ENCODE measurements around the gene CAMK4. TPM values are rescaled to one million over a fixed set of nuclear protein-coding genes. Genes with fewer than 3 reads are reported as not detected.

Gene CAMK4
- total RNA-seq, 1 donor from 2014 or later, result 1.2 TPM

GRCh38 chr5:111284825-111285224 lies 60.6 kb downstream of the CAMK4 start:
- DNase-seq (ENCODE audit: extremely low spot score, unreplicated experiment), result no peak
- no peaks in the 10 kb centered on the region for H3K4me1 Mint-ChIP-seq (ENCODE audit: unreplicated experiment)
- peaks cover 29% of the 10 kb centered on the region for H3K27me3 Mint-ChIP-seq (ENCODE audit: unreplicated experiment)
- H3K4me3 Mint-ChIP-seq (ENCODE audit: unreplicated experiment), result no peak overlapping the region
- no peaks in the 10 kb centered on the region for H3K9me3 Mint-ChIP-seq (ENCODE audit: unreplicated experiment)
- no peaks in the 10 kb centered on the region for H3K36me3 Mint-ChIP-seq (ENCODE audit: unreplicated experiment)
- no peak overlapping the region for H3K27ac Mint-ChIP-seq (ENCODE audit: unreplicated experiment)
- TF ChIP-seq CTCF (IDR thresholded peaks at IDR 0.05), result no peak

GRCh38 chr5:111294551-111294950 lies 70.4 kb downstream of the CAMK4 start:
- no peak overlapping the region for H3K27ac Mint-ChIP-seq (ENCODE audit: unreplicated experiment)
- no peak for DNase-seq (ENCODE audit: extremely low spot score, unreplicated experiment)
- H3K4me3 Mint-ChIP-seq (ENCODE audit: unreplicated experiment), result no peak overlapping the region
- peaks cover 11% of the 10 kb centered on the region for H3K27me3 Mint-ChIP-seq (ENCODE audit: unreplicated experiment)
- H3K9me3 Mint-ChIP-seq (ENCODE audit: unreplicated experiment), result no peaks in the 10 kb centered on the region
- H3K36me3 Mint-ChIP-seq (ENCODE audit: unreplicated experiment), result no peaks in the 10 kb centered on the region
- no peaks in the 10 kb centered on the region for H3K4me1 Mint-ChIP-seq (ENCODE audit: unreplicated experiment)
- no peak for TF ChIP-seq CTCF (IDR thresholded peaks at IDR 0.05)

GRCh38 chr5:111295649-111296048 lies 71.5 kb downstream of the CAMK4 start:
- H3K4me3 Mint-ChIP-seq (ENCODE audit: unreplicated experiment), result no peak overlapping the region

GRCh38 chr5:111296570-111296969 lies 72.4 kb downstream of the CAMK4 start:
- DNase-seq (ENCODE audit: extremely low spot score, unreplicated experiment), result no peak
- Mint-ChIP-seq H3K4me3 (ENCODE audit: unreplicated experiment) (no peak overlapping the region), H3K9me3 (ENCODE audit: unreplicated experiment) (no peaks in the 10 kb centered on the region), H3K27ac (ENCODE audit: unreplicated experiment) (no peak overlapping the region), H3K4me1 (ENCODE audit: unreplicated experiment) (no peaks in the 10 kb centered on the region), H3K36me3 (ENCODE audit: unreplicated experiment) (no peaks in the 10 kb centered on the region), H3K27me3 (ENCODE audit: unreplicated experiment) (peaks cover 15% of the 10 kb centered on the region)
- no peak for TF ChIP-seq CTCF (IDR thresholded peaks at IDR 0.05)

More at GRCh38 chr5:111295649-111296048, 71.5 kb downstream of the CAMK4 start:
- H3K9me3 Mint-ChIP-seq (ENCODE audit: unreplicated experiment), result no peaks in the 10 kb centered on the region
- H3K4me1 Mint-ChIP-seq (ENCODE audit: unreplicated experiment), result no peaks in the 10 kb centered on the region
- no peak for TF ChIP-seq CTCF (IDR thresholded peaks at IDR 0.05)
- H3K27ac Mint-ChIP-seq (ENCODE audit: unreplicated experiment), result no peak overlapping the region
- DNase-seq (ENCODE audit: extremely low spot score, unreplicated experiment), result no peak
- H3K36me3 Mint-ChIP-seq (ENCODE audit: unreplicated experiment), result no peaks in the 10 kb centered on the region
- H3K27me3 Mint-ChIP-seq (ENCODE audit: unreplicated experiment), result peaks cover 15% of the 10 kb centered on the region

- H3K36me3 Mint-ChIP-seq (ENCODE audit: unreplicated experiment), result no peaks in the 10 kb centered on the region
- H3K27me3 Mint-ChIP-seq (ENCODE audit: unreplicated experiment), result peaks cover 15% of the 10 kb centered on the region
- H3K27ac Mint-ChIP-seq (ENCODE audit: unreplicated experiment), result no peak overlapping the region
- DNase-seq (ENCODE audit: extremely low spot score, unreplicated experiment), result no peak
- H3K9me3 Mint-ChIP-seq (ENCODE audit: unreplicated experiment), result no peaks in the 10 kb centered on the region
- TF ChIP-seq CTCF (IDR thresholded peaks at IDR 0.05), result no peak
- H3K4me1 Mint-ChIP-seq (ENCODE audit: unreplicated experiment), result no peaks in the 10 kb centered on the region
- no peak overlapping the region for H3K4me3 Mint-ChIP-seq (ENCODE audit: unreplicated experiment)
These were observed 74.9 kb downstream of the CAMK4 start for GRCh38 chr5:111299067-111299481.

All from osteocyte (in vitro differentiated cells).